RWPE2 (cell line): ENCODE results near the gene CNDP2.

Source experiments
- ATAC-seq: fragments of 200-7000 bp; cut with Tn5 transposase; 3 replicates; pipeline ENCODE4 v1.9.1; 2021; ENCODE audit warnings: low read depth
- DNase-seq: peaks from one replicate; pipeline ENCODE4 v3.0.0-alpha.2; 2020; ENCODE audit warnings: low spot score
- H3K27ac ChIP-seq: fragments of 450-650 bp; 2 replicates; pipeline ENCODE4 v1.5.1; 2017; ENCODE audit warnings: mild to moderate bottlenecking; ENCODE audit not compliant: poor library complexity, severe bottlenecking
- H3K27me3 ChIP-seq: fragments of 250-450 bp; sonication (Bioruptor Pico); 2 replicates; pipeline ENCODE4 v1.5.1; 2021; ENCODE audit warnings: mild to moderate bottlenecking, moderate library complexity; ENCODE audit not compliant: insufficient read depth, poor library complexity, severe bottlenecking
- H3K36me3 ChIP-seq: fragments of 250-450 bp; sonication (Bioruptor Pico); 2 replicates; pipeline ENCODE4 v1.5.1; 2020; ENCODE audit warnings: low read depth, mild to moderate bottlenecking, moderate library complexity
- H3K4me1 ChIP-seq: fragments of 250-450 bp; sonication (Bioruptor Pico); 2 replicates; pipeline ENCODE4 v1.5.1; 2021; ENCODE audit warnings: mild to moderate bottlenecking, moderate library complexity; ENCODE audit not compliant: insufficient read depth, poor library complexity, severe bottlenecking
- H3K4me3 ChIP-seq: fragments of 250-450 bp; sonication (Bioruptor Pico); 2 replicates; pipeline ENCODE4 v1.5.1; 2021; ENCODE audit warnings: mild to moderate bottlenecking, moderate library complexity; ENCODE audit not compliant: severe bottlenecking
- H3K9me3 ChIP-seq: fragments of 250-450 bp; sonication (Bioruptor Pico); 2 replicates; pipeline ENCODE4 v1.5.1; 2021; ENCODE audit warnings: mild to moderate bottlenecking, moderate library complexity; ENCODE audit not compliant: severe bottlenecking
- CTCF ChIP-seq: fragments of 450-650 bp; IDR thresholded peaks from one replicate; pipeline ENCODE4 v1.5.1; 2017; ENCODE audit warnings: mild to moderate bottlenecking, moderate library complexity; ENCODE audit not compliant: poor library complexity, severe bottlenecking

The CNDP2 gene

GRCh38 chr18:74515620-74516231 is 19.6 kb downstream of the CNDP2 start:
- no peaks in the 10 kb centered on the region for H3K9me3 ChIP-seq
- ATAC-seq = no peak
- no peak for DNase-seq
- no peaks in the 10 kb centered on the region for H3K4me1 ChIP-seq
- H3K4me3 ChIP-seq = no peak overlapping the region
- H3K27me3 ChIP-seq = no peaks in the 10 kb centered on the region
- no peak for TF ChIP-seq CTCF
- no peak overlapping the region for H3K27ac ChIP-seq
- peaks cover 79% of the 10 kb centered on the region for H3K36me3 ChIP-seq

GRCh38 chr18:74516271-74517235 is 20.4 kb downstream of the CNDP2 start:
- no peak for TF ChIP-seq CTCF
- no peak overlapping the region for H3K27ac ChIP-seq
- no peaks in the 10 kb centered on the region for H3K27me3 ChIP-seq
- H3K4me3 ChIP-seq = no peak overlapping the region
- DNase-seq = no peak
- no peaks in the 10 kb centered on the region for H3K9me3 ChIP-seq
- no peak for ATAC-seq
- H3K4me1 ChIP-seq = no peaks in the 10 kb centered on the region
- peaks cover 73% of the 10 kb centered on the region for H3K36me3 ChIP-seq

DNA sequence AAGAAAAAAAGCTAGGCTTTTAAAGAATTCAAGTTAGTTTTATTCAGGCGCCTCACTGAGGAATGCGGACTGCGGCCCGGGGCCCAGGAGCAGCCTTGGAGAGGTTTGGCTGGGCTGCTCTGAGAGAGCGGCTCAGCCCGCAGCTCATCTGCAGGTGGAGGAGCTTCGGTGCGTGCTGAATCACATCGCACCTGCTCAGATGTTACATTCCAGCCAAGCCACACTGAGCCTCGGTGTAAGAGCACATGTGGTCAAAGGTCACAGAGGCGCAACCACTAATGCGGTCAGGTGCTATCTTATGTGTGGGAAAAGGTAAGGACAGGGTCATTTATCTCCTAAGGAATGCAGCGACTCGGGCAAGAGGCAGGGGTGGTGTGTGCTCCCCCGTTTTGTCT is 21.1 kb downstream of the CNDP2 start:
- TF ChIP-seq CTCF = no peak
- no peaks in the 10 kb centered on the region for H3K27me3 ChIP-seq
- no peaks in the 10 kb centered on the region for H3K9me3 ChIP-seq
- no peak for ATAC-seq
- no peak overlapping the region for H3K4me3 ChIP-seq
- no peak overlapping the region for H3K27ac ChIP-seq
- no peak for DNase-seq
- H3K4me1 ChIP-seq = no peaks in the 10 kb centered on the region
- H3K36me3 ChIP-seq = peaks cover 67% of the 10 kb centered on the region

DNA sequence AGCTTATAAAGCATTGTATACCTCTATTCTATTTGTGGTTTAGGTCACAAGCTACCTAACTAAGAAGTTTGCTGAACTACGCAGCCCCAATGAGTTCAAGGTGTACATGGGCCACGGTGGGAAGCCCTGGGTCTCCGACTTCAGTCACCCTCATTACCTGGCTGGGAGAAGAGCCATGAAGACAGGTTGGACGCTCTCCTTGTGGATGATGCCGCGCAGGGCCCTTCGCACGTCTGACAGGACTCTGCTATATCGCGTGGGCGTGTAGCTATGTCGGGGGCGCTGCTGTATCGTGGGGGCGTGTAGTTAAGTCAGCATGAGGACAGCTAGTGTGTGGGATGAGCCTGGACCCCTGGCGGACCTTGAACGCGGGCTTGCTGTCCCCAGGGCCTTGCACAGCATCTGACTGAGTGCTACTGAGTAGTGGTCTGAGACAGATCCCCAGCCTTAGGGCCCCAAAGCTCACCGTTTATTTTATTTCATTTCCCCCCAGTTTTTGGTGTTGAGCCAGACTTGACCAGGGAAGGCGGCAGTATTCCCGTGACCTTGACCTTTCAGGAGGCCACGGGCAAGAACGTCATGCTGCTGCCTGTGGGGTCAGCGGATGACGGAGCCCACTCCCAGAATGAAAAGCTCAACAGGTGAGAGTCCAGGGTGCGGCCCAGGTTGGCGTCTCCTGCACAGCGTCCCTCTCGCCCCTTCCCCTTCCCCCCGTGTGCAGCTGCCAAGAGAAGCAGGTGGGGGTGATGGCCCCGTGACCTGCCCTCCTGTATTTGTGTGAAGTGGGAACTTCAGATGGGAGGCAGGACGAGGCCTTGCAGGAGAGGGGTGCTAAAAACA is 22.5 kb downstream of the CNDP2 start:
- H3K36me3 ChIP-seq = peaks cover 56% of the 10 kb centered on the region

More for the DNA sequence above, 22.5 kb downstream of the CNDP2 start:
- no peak for ATAC-seq
- no peak for DNase-seq
- no peaks in the 10 kb centered on the region for H3K9me3 ChIP-seq
- H3K27me3 ChIP-seq = no peaks in the 10 kb centered on the region
- no peak overlapping the region for H3K4me3 ChIP-seq
- no peak overlapping the region for H3K27ac ChIP-seq
- TF ChIP-seq CTCF = no peak
- no peaks in the 10 kb centered on the region for H3K4me1 ChIP-seq
